KMS-11 (cell line): ENCODE results near the gene IMMP2L.

Experiments used
- H2AFZ ChIP-seq: fragments of 200-600 bp; sonication (generic); 2 replicates; pipeline ENCODE4 v1.6.1; 2016; ENCODE audit warnings: antibody characterized with exemption, mixed run types, low read depth
- H3K27ac ChIP-seq: fragments of 200-600 bp; sonication (generic); 2 replicates; pipeline ENCODE4 v1.6.1; 2016; ENCODE audit warnings: mild to moderate bottlenecking, mixed run types
- H3K27me3 ChIP-seq: fragments of 200-600 bp; sonication (generic); 2 replicates; pipeline ENCODE4 v1.6.1; 2017; ENCODE audit warnings: mild to moderate bottlenecking, low read depth, mixed run types, moderate library complexity; ENCODE audit not compliant: insufficient read depth
- H3K36me3 ChIP-seq: fragments of 200-600 bp; sonication (generic); 2 replicates; pipeline ENCODE4 v1.6.1; 2017; ENCODE audit warnings: mild to moderate bottlenecking, mixed run types; ENCODE audit not compliant: insufficient read depth
- H3K4me1 ChIP-seq: fragments of 200-600 bp; sonication (generic); 2 replicates; pipeline ENCODE4 v1.6.1; 2016; ENCODE audit warnings: mild to moderate bottlenecking, low read depth, mixed run types; ENCODE audit not compliant: poor library complexity, severe bottlenecking
- H3K4me2 ChIP-seq: fragments of 200-600 bp; sonication (generic); 2 replicates; pipeline ENCODE4 v1.7.0; 2016; ENCODE audit warnings: mild to moderate bottlenecking, mixed run types
- H3K4me3 ChIP-seq: fragments of 200-600 bp; sonication (generic); IDR thresholded peaks from 2 replicates; pipeline ENCODE4 v1.6.1; 2017; ENCODE audit warnings: low read depth, low read length, mixed read lengths; ENCODE audit not compliant: insufficient read depth
- H3K79me2 ChIP-seq: fragments of 200-600 bp; sonication (generic); 2 replicates; pipeline ENCODE4 v1.6.1; 2016; ENCODE audit warnings: low read depth, mixed run types; ENCODE audit not compliant: insufficient read depth
- H3K9ac ChIP-seq: fragments of 200-600 bp; sonication (generic); 2 replicates; pipeline ENCODE4 v1.6.1; 2016; ENCODE audit warnings: mild to moderate bottlenecking, mixed run types
- H4K20me1 ChIP-seq: fragments of 200-600 bp; sonication (generic); 2 replicates; pipeline ENCODE4 v1.6.1; 2016; ENCODE audit warnings: mild to moderate bottlenecking, mixed run types; ENCODE audit not compliant: insufficient read depth
- TF ChIP-seq, protein P1 (sequence below): fragments of 200-600 bp; sonication (generic); conservative IDR thresholded peaks from 2 replicates; pipeline ENCODE4 v1.6.1; 2017; ENCODE audit warnings: low read depth, mild to moderate bottlenecking, antibody characterized with exemption, low read length, moderate library complexity, mixed read lengths

The IMMP2L gene

DNA sequence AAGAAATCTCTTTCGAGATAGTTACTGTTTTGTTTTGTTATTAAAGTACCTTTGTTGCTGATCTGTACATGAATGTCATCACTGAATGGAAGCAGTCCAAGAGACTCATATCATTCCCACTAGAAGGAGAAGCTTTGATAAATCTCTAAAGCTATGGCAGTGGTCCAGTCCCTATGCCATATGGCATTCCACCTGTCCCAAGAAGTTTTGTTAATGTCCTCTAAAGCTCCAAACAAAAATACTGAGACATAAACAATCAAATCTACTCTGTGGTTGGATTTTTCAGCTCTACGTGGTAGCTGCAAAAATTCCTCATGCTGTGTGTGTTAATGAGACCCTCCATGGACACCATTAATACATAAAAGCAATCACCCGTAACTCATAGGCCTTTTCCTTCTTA, 377.3 kb downstream of the IMMP2L start:
- H3K4me2 ChIP-seq: no peak overlapping the region
- H3K36me3 ChIP-seq: no peaks in the 10 kb centered on the region
- H3K9ac ChIP-seq: no peak overlapping the region
- H3K79me2 ChIP-seq: no peaks in the 10 kb centered on the region
- no peaks in the 10 kb centered on the region for H3K4me1 ChIP-seq
- H4K20me1 ChIP-seq: no peaks in the 10 kb centered on the region
- TF ChIP-seq, protein P1, sequence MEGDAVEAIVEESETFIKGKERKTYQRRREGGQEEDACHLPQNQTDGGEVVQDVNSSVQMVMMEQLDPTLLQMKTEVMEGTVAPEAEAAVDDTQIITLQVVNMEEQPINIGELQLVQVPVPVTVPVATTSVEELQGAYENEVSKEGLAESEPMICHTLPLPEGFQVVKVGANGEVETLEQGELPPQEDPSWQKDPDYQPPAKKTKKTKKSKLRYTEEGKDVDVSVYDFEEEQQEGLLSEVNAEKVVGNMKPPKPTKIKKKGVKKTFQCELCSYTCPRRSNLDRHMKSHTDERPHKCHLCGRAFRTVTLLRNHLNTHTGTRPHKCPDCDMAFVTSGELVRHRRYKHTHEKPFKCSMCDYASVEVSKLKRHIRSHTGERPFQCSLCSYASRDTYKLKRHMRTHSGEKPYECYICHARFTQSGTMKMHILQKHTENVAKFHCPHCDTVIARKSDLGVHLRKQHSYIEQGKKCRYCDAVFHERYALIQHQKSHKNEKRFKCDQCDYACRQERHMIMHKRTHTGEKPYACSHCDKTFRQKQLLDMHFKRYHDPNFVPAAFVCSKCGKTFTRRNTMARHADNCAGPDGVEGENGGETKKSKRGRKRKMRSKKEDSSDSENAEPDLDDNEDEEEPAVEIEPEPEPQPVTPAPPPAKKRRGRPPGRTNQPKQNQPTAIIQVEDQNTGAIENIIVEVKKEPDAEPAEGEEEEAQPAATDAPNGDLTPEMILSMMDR: no peak
- H2AFZ ChIP-seq: no peak overlapping the region
- no peak overlapping the region for H3K4me3 ChIP-seq
- no peaks in the 10 kb centered on the region for H3K27me3 ChIP-seq
- H3K27ac ChIP-seq: no peak overlapping the region

DNA sequence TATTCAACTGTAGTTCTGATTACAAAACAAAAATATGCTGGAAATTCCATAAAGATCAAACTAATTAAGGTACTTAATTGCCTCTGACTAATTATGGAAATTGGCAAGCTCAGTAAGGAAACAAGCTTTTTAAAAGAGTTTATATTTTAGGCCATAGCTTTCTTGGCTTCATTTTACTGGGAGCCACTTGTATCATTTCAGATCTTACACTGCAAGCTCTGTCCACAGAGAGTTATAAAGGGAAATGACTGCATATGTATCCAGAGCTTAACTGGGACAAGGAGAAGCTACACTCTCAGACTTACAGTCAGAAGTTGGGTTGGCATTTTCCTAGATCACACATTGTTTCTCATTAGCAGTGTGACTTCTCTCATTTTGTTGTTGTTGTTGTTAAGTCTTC, 379.0 kb downstream of the IMMP2L start:
- no peak overlapping the region for H3K4me3 ChIP-seq
- no peak overlapping the region for H3K4me2 ChIP-seq
- H3K9ac ChIP-seq: no peak overlapping the region
- no peak overlapping the region for H2AFZ ChIP-seq
- no peaks in the 10 kb centered on the region for H4K20me1 ChIP-seq
- no peaks in the 10 kb centered on the region for H3K27me3 ChIP-seq
- H3K4me1 ChIP-seq: no peaks in the 10 kb centered on the region
- H3K27ac ChIP-seq: no peak overlapping the region
- H3K36me3 ChIP-seq: no peaks in the 10 kb centered on the region
- H3K79me2 ChIP-seq: no peaks in the 10 kb centered on the region
- TF ChIP-seq, protein P1: no peak

DNA sequence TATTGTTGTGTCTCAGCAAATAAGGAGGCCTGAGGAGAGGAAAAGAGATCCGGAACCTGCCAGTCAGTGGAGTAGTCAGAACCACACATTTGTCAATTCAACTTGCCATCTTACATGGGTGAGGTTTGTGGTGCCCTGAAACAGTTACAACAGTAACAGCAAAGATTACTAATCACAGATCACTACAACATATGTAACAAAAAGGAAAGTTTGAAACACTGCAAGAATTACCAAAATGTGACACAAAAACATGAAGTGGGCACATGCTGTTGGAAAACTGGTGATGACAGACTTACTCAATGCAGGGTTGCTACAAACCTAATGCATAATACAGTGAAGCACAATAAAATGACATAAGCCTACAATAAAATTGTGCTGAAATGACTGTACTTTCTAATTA, 382.0 kb downstream of the IMMP2L start:
- no peaks in the 10 kb centered on the region for H4K20me1 ChIP-seq
- H3K27me3 ChIP-seq: no peaks in the 10 kb centered on the region
- no peaks in the 10 kb centered on the region for H3K4me1 ChIP-seq
- H3K4me2 ChIP-seq: no peak overlapping the region
- H3K36me3 ChIP-seq: no peaks in the 10 kb centered on the region
- H3K27ac ChIP-seq: no peak overlapping the region
- H2AFZ ChIP-seq: no peak overlapping the region
- H3K9ac ChIP-seq: no peak overlapping the region
- H3K4me3 ChIP-seq: no peak overlapping the region
- H3K79me2 ChIP-seq: no peaks in the 10 kb centered on the region
- TF ChIP-seq, protein P1: no peak

DNA sequence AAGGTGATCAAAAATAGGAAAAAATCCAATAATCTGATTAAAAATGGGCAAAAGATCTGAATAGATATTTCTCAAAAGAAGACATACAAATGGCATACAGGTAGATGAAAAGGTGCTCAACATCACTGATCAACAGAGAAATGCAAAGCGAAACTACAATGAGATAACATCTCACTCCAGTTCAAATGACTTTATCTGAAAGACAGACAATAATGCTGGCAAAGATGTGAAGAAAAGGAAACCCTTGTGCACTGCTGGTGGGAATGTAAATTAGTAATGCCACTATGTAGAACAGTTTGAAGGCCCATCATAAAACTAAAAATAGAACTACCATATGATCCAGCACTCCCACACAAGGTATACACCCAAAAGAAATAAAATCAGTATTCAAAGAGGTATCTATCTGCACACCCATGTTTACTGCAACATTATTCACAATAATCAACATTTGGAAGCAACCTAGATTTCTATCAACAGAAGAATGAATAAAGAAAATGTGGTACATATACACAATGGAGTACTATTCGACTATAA, 386.3 kb downstream of the IMMP2L start:
- Histone ChIP-seq H2AFZ (no peak overlapping the region), H4K20me1 (no peaks in the 10 kb centered on the region), H3K79me2 (no peaks in the 10 kb centered on the region), H3K36me3 (no peaks in the 10 kb centered on the region), H3K27ac (no peak overlapping the region), H3K9ac (no peak overlapping the region), H3K4me1 (no peaks in the 10 kb centered on the region), H3K4me3 (no peak overlapping the region), H3K27me3 (no peaks in the 10 kb centered on the region), H3K4me2 (no peak overlapping the region)
- TF ChIP-seq, protein P1: no peak

DNA sequence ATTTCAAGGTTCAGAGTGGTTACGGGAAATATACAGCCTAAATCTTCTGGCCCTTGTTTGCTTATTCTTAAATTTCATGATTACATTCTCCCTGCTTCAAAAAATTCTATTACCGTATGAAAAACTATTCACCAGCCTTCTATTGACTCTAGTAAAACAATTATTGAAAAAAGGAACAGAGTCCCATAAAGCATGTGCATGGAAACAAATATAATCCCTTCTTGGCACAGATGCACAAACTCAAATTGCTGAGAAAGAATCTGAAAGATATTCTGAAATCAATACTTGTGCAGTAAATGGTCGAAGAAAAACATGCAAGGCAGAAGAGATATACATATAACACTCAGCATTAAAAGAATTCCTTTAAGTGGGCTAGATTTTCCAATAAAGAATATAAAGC, 387.8 kb downstream of the IMMP2L start:
- Histone ChIP-seq H3K36me3 (no peaks in the 10 kb centered on the region), H3K27me3 (no peaks in the 10 kb centered on the region), H3K79me2 (no peaks in the 10 kb centered on the region), H3K4me3 (no peak overlapping the region), H3K4me1 (no peaks in the 10 kb centered on the region), H3K27ac (no peak overlapping the region), H4K20me1 (no peaks in the 10 kb centered on the region), H3K9ac (no peak overlapping the region), H2AFZ (no peak overlapping the region), H3K4me2 (no peak overlapping the region)
- TF ChIP-seq, protein P1: no peak
